Pancreas (tissue), 10 donors: ENCODE results near the gene RFT1. TPM values are rescaled to one million over a fixed set of nuclear protein-coding genes. Genes with fewer than 3 reads are reported as not detected.

ENCODE experiments used
- ATAC-seq, 4 donors: fragments of 200-7000 bp; cut with Tn5 transposase; one replicate each; pipeline versions ENCODE4 v1.8.0 to v1.9.1; 2020; ENCODE audit warnings: mild to moderate bottlenecking in 4 of 4, moderate library complexity in 4 of 4
- DNase-seq, 6 donors: peaks; one replicate each; pipeline ENCODE4 v3.0.0-alpha.2; 2020
- FAIRE-seq: peaks from 2 replicates; lab custom pipeline; 2012; peaks lifted over from hg19 to GRCh38; lab: Jason Lieb, UNC
- H3K27ac ChIP-seq, 4 donors: fragments of 200-600 bp; sonication (generic); 1 replicate in 3 of 4; 2 replicates in 1 of 4; pipeline versions ENCODE4 v1.5.0 to v1.8.0; 2020
- H3K27me3 ChIP-seq, 4 donors: fragments of 200-600 bp; one replicate each; pipeline ENCODE4 v1.8.0; 2021
- H3K36me3 ChIP-seq, 3 donors: fragments of 200-600 bp; sonication (generic) in 1 of 3; one replicate each; pipeline versions ENCODE4 v1.5.0 to v1.8.0; 2020 to 2021
- H3K4me1 ChIP-seq, 3 donors: fragments of 200-600 bp; one replicate each; pipeline ENCODE4 v1.8.0; 2021
- H3K4me3 ChIP-seq, 4 donors: fragments of 200-600 bp; sonication (generic) in 2 of 4; one replicate each; pipeline versions ENCODE4 v1.5.0 to v1.8.0; 2020 to 2021
- H3K9me3 ChIP-seq, 4 donors: fragments of 200-600 bp; one replicate each; pipeline ENCODE4 v1.8.0; 2021
- CTCF ChIP-seq, 4 donors: fragments of 200-600 bp; sonication (generic) in 3 of 4; IDR thresholded peaks; one replicate each; pipeline versions ENCODE4 v1.5.0 to v1.8.0; 2021; ENCODE audit warnings: antibody characterized with exemption in 4 of 4
- WGBS, 2 donors: extraction: QIAGEN DNeasy Blood & Tissue Kit; methylation state at CpG; one replicate each; pipeline ENCODE4 v1.1.7; 2013; 5-methylcytosine and 5-hydroxymethylcytosine counted together
- intact Hi-C, 3 donors: fragments of 100-400 bp; cut with DNase I; formaldehyde crosslinking; loops; one replicate each; pipeline versions ENCODE4 v1.11.1 to v1.14.2; 2022
- polyA plus RNA-seq, 2 donors: library from polyadenylated mRNA; stranded (reverse); fragments of 200-250 nt; gene quantifications; one replicate each; pipeline ENCODE4 v1.2.3, GENCODE V29; 2013
- total RNA-seq, 6 donors: library from RNA; stranded (reverse); fragmentation: NEBNext Ultra II Directional in 4 of 6; extraction: Animal tissue kit (Norgen Biotek cat#: 25700) in 4 of 6; gene quantifications; one replicate each; pipeline versions ENCODE4 v1.2.1 to v1.2.4, GENCODE V29; 2021 to 2023
- donor health status: healthy with polysubstance abuse.
- donor health status: DM: no; HTN: no; CAD: no; lungs with moderate emphysema.
- donor health status: DM: no; HTN: no; CAD: no.
- donor health status: control.
- donor health status: control.
- donor health status: Bipolar disorder and iron deficiency.
- donor health status: DM: yes; HTN: yes; CAD: no.
- donor health status: DM: no; HTN: no; CAD: no.
- donor health status: DM: no; HTN: no; CAD: no.
- donor health status: DM: yes; HTN: yes; CAD: no.

RFT1 gene
- total and polyA plus RNA-seq, 8 donors, result 6.9 to 20.4 (median 15.0) TPM

GRCh38 chr3:53131096-53131495 is 861 bp upstream of the RFT1 start:
- TF ChIP-seq CTCF (IDR thresholded peaks at IDR 0.05), result no peak
- no peak for ATAC-seq
- intact Hi-C loops, result loop anchor here in 1 of 3 donors (5.0 kb wide), 1 partner anchor 66 kb away; no protein-coding TSS in a partner anchor
- H3K9me3 ChIP-seq, result no peaks in the 10 kb centered on the region
- H3K4me3 ChIP-seq, result peak overlapping the region in 2 of 4 donors; percentile 80 to 91
- H3K27ac ChIP-seq, result peak overlapping the region; percentile 81 to 90 (median 88)
- no peak for FAIRE-seq
- H3K36me3 ChIP-seq, result no peaks in the 10 kb centered on the region
- peaks cover 7 to 13% (median 9%) of the 10 kb centered on the region in 3 donors for H3K4me1 ChIP-seq
- WGBS, 2 donors, result 66 to 68% methylated on average over 4 of the region's 4 CpGs
- H3K27me3 ChIP-seq, result no peaks in the 10 kb centered on the region
- no peak for DNase-seq

GRCh38 chr3:53129344-53129743 is 891 bp downstream of the RFT1 start:
- intact Hi-C loops, result no loop called here
- ATAC-seq, result no peak
- DNase-seq, result no peak
- FAIRE-seq, result no peak
- 31 to 40% methylated on average over 3 of the region's 3 CpGs for WGBS, 2 donors
- H3K27ac ChIP-seq, result peak overlapping the region in 3 of 4 donors; percentile 81 to 90 (median 87)
- H3K36me3 ChIP-seq, result peaks cover 0 to 11% (median 11%) of the 10 kb centered on the region in 3 donors
- TF ChIP-seq CTCF (IDR thresholded peaks at IDR 0.05), result no peak
- H3K4me3 ChIP-seq, result peak overlapping the region; percentile 68 to 91 (median 85)
- no peaks in the 10 kb centered on the region for H3K9me3 ChIP-seq
- H3K27me3 ChIP-seq, result no peaks in the 10 kb centered on the region
- H3K4me1 ChIP-seq, result peaks cover 1 to 13% (median 7%) of the 10 kb centered on the region in 3 donors

GRCh38 chr3:53126601-53127000 is 3.6 kb downstream of the RFT1 start:
- intact Hi-C loops, result no loop called here
- FAIRE-seq, result no peak
- H3K9me3 ChIP-seq, result no peaks in the 10 kb centered on the region
- H3K4me1 ChIP-seq, result peaks cover 0 to 13% (median 7%) of the 10 kb centered on the region in 3 donors
- H3K4me3 ChIP-seq, result no peak overlapping the region
- no peak for DNase-seq
- H3K27ac ChIP-seq, result no peak overlapping the region
- H3K27me3 ChIP-seq, result no peaks in the 10 kb centered on the region
- peaks cover 0 to 39% (median 31%) of the 10 kb centered on the region in 3 donors for H3K36me3 ChIP-seq
- WGBS, 2 donors, result 91 to 96% methylated on average over 2 of the region's 2 CpGs
- TF ChIP-seq CTCF (IDR thresholded peaks at IDR 0.05), result no peak
- ATAC-seq, result no peak

GRCh38 chr3:53123953-53124352 is 6.3 kb downstream of the RFT1 start:
- ATAC-seq, result no peak
- intact Hi-C loops, result loop anchor here in 1 of 3 donors (5.0 kb wide), 1 partner anchor 68 kb away; no protein-coding TSS in a partner anchor
- H3K36me3 ChIP-seq, result peaks cover 0 to 60% (median 41%) of the 10 kb centered on the region in 3 donors
- no peaks in the 10 kb centered on the region for H3K27me3 ChIP-seq
- H3K4me1 ChIP-seq, result peaks cover 0 to 7% (median 0%) of the 10 kb centered on the region in 3 donors
- no peak overlapping the region for H3K27ac ChIP-seq
- no peak overlapping the region for H3K4me3 ChIP-seq
- WGBS, 2 donors, result 84% methylated on average over 6 of the region's 6 CpGs
- no peak for DNase-seq
- FAIRE-seq, result no peak
- TF ChIP-seq CTCF (IDR thresholded peaks at IDR 0.05), result no peak
- no peaks in the 10 kb centered on the region for H3K9me3 ChIP-seq

GRCh38 chr3:53123510-53123909 is 6.7 kb downstream of the RFT1 start:
- no peak overlapping the region for H3K4me3 ChIP-seq
- ATAC-seq (no peak), DNase-seq (no peak), FAIRE-seq (no peak)
- H3K36me3 ChIP-seq, result peaks cover 0 to 65% (median 45%) of the 10 kb centered on the region in 3 donors
- H3K4me1 ChIP-seq, result peaks cover 0 to 6% (median 0%) of the 10 kb centered on the region in 3 donors
- H3K9me3 ChIP-seq, result no peaks in the 10 kb centered on the region
- no peak for TF ChIP-seq CTCF (IDR thresholded peaks at IDR 0.05)
- intact Hi-C loops, result loop anchor here in 1 of 3 donors (5.0 kb wide), 1 partner anchor 69 kb away; no protein-coding TSS in a partner anchor
- no peak overlapping the region for H3K27ac ChIP-seq
- H3K27me3 ChIP-seq, result no peaks in the 10 kb centered on the region
- 77 to 84% methylated on average over 8 of the region's 8 CpGs for WGBS, 2 donors
